Lung (tissue), 12 donors: ENCODE results near the gene FGF7. TPM values are rescaled to one million over a fixed set of nuclear protein-coding genes. Genes with fewer than 3 reads are reported as not detected.
A peak's percentile ranks its signal among the peaks of the same experiment; 100 is the strongest.

ENCODE experiments used
- ATAC-seq: fragments of 200-7000 bp; cut with Tn5 transposase; one replicate; pipeline ENCODE4 v1.9.1; 2020; ENCODE audit warnings: moderate number of reproducible peaks; ENCODE audit not compliant: insufficient read depth, low FRiP score
- DNase-seq, 3 donors: peaks; one replicate each; pipeline ENCODE4 v3.0.0-alpha.2; 2013 to 2017
- H3K27ac ChIP-seq, 2 donors: one replicate each; pipeline ENCODE4 v1.5.1; 2013; ENCODE audit warnings: mild to moderate bottlenecking in 2 of 2, moderate library complexity in 2 of 2, control low read depth in 1 of 2, inconsistent platforms in 1 of 2, low read depth in 1 of 2, low read length in 1 of 2
- H3K27me3 ChIP-seq, 3 donors: one replicate each; pipeline ENCODE4 v1.5.1; 2013; ENCODE audit warnings: low read length in 2 of 3; ENCODE audit not compliant: control insufficient read depth in 3 of 3, insufficient read depth in 3 of 3
- H3K36me3 ChIP-seq, 4 donors: one replicate each; pipeline ENCODE4 v1.5.1; 2013; ENCODE audit warnings: low read length in 4 of 4, mild to moderate bottlenecking in 1 of 4, moderate library complexity in 1 of 4; ENCODE audit not compliant: control insufficient read depth in 4 of 4, insufficient read depth in 4 of 4
- H3K4me1 ChIP-seq, 5 donors: one replicate each; pipeline ENCODE4 v1.5.1; 2013; ENCODE audit warnings: low read length in 5 of 5, mild to moderate bottlenecking in 2 of 5, moderate library complexity in 1 of 5; ENCODE audit not compliant: control insufficient read depth in 5 of 5, insufficient read depth in 5 of 5
- H3K4me3 ChIP-seq: one replicate; pipeline ENCODE4 v1.5.1; 2013; ENCODE audit warnings: mild to moderate bottlenecking, control low read depth, moderate library complexity
- H3K9ac ChIP-seq, 2 donors: one replicate each; pipeline ENCODE4 v1.5.1; 2013; ENCODE audit warnings: low read length in 2 of 2, control low read depth in 1 of 2; ENCODE audit not compliant: insufficient read depth in 1 of 2
- H3K9me3 ChIP-seq, 4 donors: one replicate each; pipeline ENCODE4 v1.5.1; 2013; ENCODE audit warnings: low read length in 3 of 4, mild to moderate bottlenecking in 1 of 4, moderate library complexity in 1 of 4; ENCODE audit not compliant: control insufficient read depth in 4 of 4, insufficient read depth in 3 of 4
- CTCF ChIP-seq: IDR thresholded peaks from 2 replicates; pipeline ENCODE4 v1.5.1; 2012; ENCODE audit warnings: mild to moderate bottlenecking; ENCODE audit errors: control extremely low read depth, extremely low read depth
- WGBS, 2 donors: extraction: QIAGEN DNeasy Blood & Tissue Kit; methylation state at CpG; one replicate each; pipeline ENCODE4 v1.1.7; 2013; 5-methylcytosine and 5-hydroxymethylcytosine counted together
- polyA plus RNA-seq, 2 donors: library from polyadenylated mRNA; stranded (reverse); fragments of 200-250 nt; gene quantifications; one replicate each; pipeline ENCODE4 v1.2.1, GENCODE V29; 2013
- total RNA-seq, 2 donors: library from RNA; depleted of rRNA in 1 of 2; stranded (reverse); fragments of >200 nt in 1 of 2; gene quantifications; one replicate each; pipeline ENCODE4 v1.2.1, GENCODE V29; 2014 to 2021
- donor health status: control.
- donor health status: control.
- donor health status: Bipolar disorder and iron deficiency.
- donor health status: healthy.
- donor health status: DM: yes; HTN: yes; CAD: no.

Gene FGF7
- total and polyA plus RNA-seq, 4 donors, result 11.5 to 32.2 (median 20.1) TPM

GRCh38 chr15:49460411-49460941 lies 37.4 kb downstream of the FGF7 start:
- H3K27ac ChIP-seq, result peak overlapping the region in 1 of 2 donors; percentile 60

GRCh38 chr15:49462232-49462844 lies 39.3 kb downstream of the FGF7 start:
- WGBS, 2 donors, result 27 to 37% methylated on average over 2 of the region's 2 CpGs
- Histone ChIP-seq H3K27me3 (no peaks in the 10 kb centered on the region), H3K4me1 (peaks cover 0 to 12% (median 0%) of the 10 kb centered on the region in 5 donors), H3K27ac (no peak overlapping the region), H3K9me3 (no peaks in the 10 kb centered on the region), H3K9ac (no peak overlapping the region), H3K36me3 (no peaks in the 10 kb centered on the region), H3K4me3 (no peak overlapping the region)
- peak in 1 of 3 donors; percentile 80 for DNase-seq
- no peak for TF ChIP-seq CTCF
- ATAC-seq, result no peak

More at GRCh38 chr15:49460411-49460941, 37.4 kb downstream of the FGF7 start:
- TF ChIP-seq CTCF, result no peak
- DNase-seq (no peak), ATAC-seq (no peak)
- no peaks in the 10 kb centered on the region for H3K36me3 ChIP-seq
- H3K27me3 ChIP-seq, result no peaks in the 10 kb centered on the region
- WGBS, 2 donors, result 78 to 81% methylated on average over 2 of the region's 2 CpGs
- H3K9me3 ChIP-seq, result no peaks in the 10 kb centered on the region
- no peak overlapping the region for H3K4me3 ChIP-seq
- H3K9ac ChIP-seq, result no peak overlapping the region
- H3K4me1 ChIP-seq, result peaks cover 0 to 20% (median 0%) of the 10 kb centered on the region in 5 donors

- DNase-seq (no peak), ATAC-seq (no peak)
- 88 to 94% methylated on average over 3 of the region's 3 CpGs for WGBS, 2 donors
- Histone ChIP-seq H3K27me3 (no peaks in the 10 kb centered on the region), H3K36me3 (no peaks in the 10 kb centered on the region), H3K4me1 (peaks cover 0 to 12% (median 0%) of the 10 kb centered on the region in 5 donors), H3K9me3 (no peaks in the 10 kb centered on the region), H3K27ac (no peak overlapping the region), H3K4me3 (no peak overlapping the region), H3K9ac (no peak overlapping the region)
- TF ChIP-seq CTCF, result no peak
These were observed 41.5 kb downstream of the FGF7 start for GRCh38 chr15:49464522-49464921.

- 71 to 80% methylated on average over 1 of the region's 1 CpG for WGBS, 2 donors
- Histone ChIP-seq H3K9me3 (no peaks in the 10 kb centered on the region), H3K36me3 (no peaks in the 10 kb centered on the region), H3K4me1 (peaks cover 0 to 7% (median 0%) of the 10 kb centered on the region in 5 donors), H3K27ac (peak overlapping the region in 1 of 2 donors; percentile 21), H3K4me3 (no peak overlapping the region), H3K27me3 (no peaks in the 10 kb centered on the region), H3K9ac (no peak overlapping the region)
- ATAC-seq, result no peak
- no peak for TF ChIP-seq CTCF
- DNase-seq, result no peak
These were observed 43.1 kb downstream of the FGF7 start for GRCh38 chr15:49466119-49466518.
